K562 (cell line): ENCODE results near the gene OXSM. TPM values are rescaled to one million over a fixed set of nuclear protein-coding genes. Genes with fewer than 3 reads are reported as not detected.

Experiments used
- CREBBP ChIP-seq: IDR thresholded peaks from one replicate; pipeline ENCODE4 v1.6.1; 2012; ENCODE audit warnings: low read depth, mild to moderate bottlenecking, control low read depth, inconsistent platforms, low read length
- DIDO1 ChIP-seq: fragments of 450-650 bp; IDR thresholded peaks from 2 replicates; pipeline ENCODE4 v1.6.1; 2016; ENCODE audit warnings: low read depth, missing biosample characterization, missing genetic modification characterization
- GATA2 ChIP-seq: sonication (generic); formaldehyde crosslinking; IDR thresholded peaks from 2 replicates; pipeline ENCODE4 v1.4.0; 2020; ENCODE audit warnings: mild to moderate bottlenecking, missing genetic modification reagents
- HDGF ChIP-seq: fragments of 450-650 bp; IDR thresholded peaks from 2 replicates; pipeline ENCODE4 v1.6.1; 2016
- MTF1 ChIP-seq: fragments of 250-450 bp; sonication (Bioruptor Pico); IDR thresholded peaks from 2 replicates; pipeline ENCODE4 v1.9.0; 2021; ENCODE audit warnings: moderate library complexity, mild to moderate bottlenecking, inconsistent platforms, borderline replicate concordance
- NUFIP1 ChIP-seq: fragments of 450-650 bp; IDR thresholded peaks from 2 replicates; pipeline ENCODE4 v1.6.1; 2018; ENCODE audit not compliant: partially characterized antibody
- POLR2G ChIP-seq: fragments of 200-400 bp; formaldehyde crosslinking; IDR thresholded peaks from 2 replicates; pipeline ENCODE4 v1.6.1; 2017; ENCODE audit warnings: low read depth, mild to moderate bottlenecking, antibody characterized with exemption, low read length, moderate library complexity
- TEAD1 ChIP-seq, 2 experiments: fragments of 450-650 bp in 1 of 2; sonication (generic) in 1 of 2; formaldehyde crosslinking; IDR thresholded peaks; 2 replicates each; pipeline versions ENCODE4 v1.4.0 to v1.8.0; 2020 to 2022; ENCODE audit warnings: mild to moderate bottlenecking in 2 of 2, missing genetic modification reagents in 1 of 2
- ZC3H11A ChIP-seq: IDR thresholded peaks from 2 replicates; pipeline ENCODE4 v1.6.1; 2012; ENCODE audit warnings: low read depth, low read length, improper control_type of control experiment
- ZFP30 ChIP-seq: fragments of 250-450 bp; sonication (Bioruptor Pico); IDR thresholded peaks from 2 replicates; pipeline ENCODE4 v1.8.0; 2022; ENCODE audit warnings: moderate library complexity, mild to moderate bottlenecking, inconsistent platforms, borderline replicate concordance
- ZNF311 ChIP-seq: fragments of 250-450 bp; sonication (Bioruptor Pico); IDR thresholded peaks from 2 replicates; pipeline ENCODE4 v1.4.0; 2020; ENCODE audit warnings: mild to moderate bottlenecking, moderate library complexity
- ZNF518B ChIP-seq: fragments of 250-450 bp; sonication (Bioruptor Pico); IDR thresholded peaks from 2 replicates; pipeline ENCODE4 v1.5.0; 2021; ENCODE audit warnings: mild to moderate bottlenecking, moderate library complexity
- polyA plus RNA-seq, 8 experiments: library from polyadenylated mRNA; depleted of rRNA in 4 of 8; stranded (reverse) in 5 of 8; unstranded in 3 of 8; fragments of >200 nt; fragmentation: Nextera tagmentation in 2 of 8; fragmentation: Illumina TruSeq in 1 of 8; extraction: Ambion mirVana in 2 of 8; extraction: Trizol in 1 of 8; gene quantifications; 2 replicates each; pipeline versions ENCODE4 v1.2.1 to v1.2.3, GENCODE V29; 2011 to 2014; ENCODE audit warnings: inconsistent platforms in 1 of 8, missing spikeins in 1 of 8
- total RNA-seq, 7 experiments: library from RNA; depleted of rRNA in 6 of 7; stranded (reverse); fragments of >200 nt in 6 of 7; fragmentation: Illumina TruSeq in 2 of 7; extraction: Trizol in 2 of 7; gene quantifications; 2 replicates each; pipeline versions ENCODE4 v1.2.1 to v1.2.3, GENCODE V29; 2011 to 2021; ENCODE audit warnings: low replicate concordance in 1 of 7
- TF ChIP-seq, protein P1 (sequence below): sonication (generic); formaldehyde crosslinking; IDR thresholded peaks from 2 replicates; pipeline ENCODE4 v1.5.0; 2020; ENCODE audit warnings: missing genetic modification reagents

Gene OXSM
- total and polyA plus RNA-seq, 9 of the 15 experiments (the other 6 are each of a cell fraction or from before 2014, with no cell fraction given): 24.0 to 107 (median 34.0) TPM

- TF ChIP-seq, protein P1, sequence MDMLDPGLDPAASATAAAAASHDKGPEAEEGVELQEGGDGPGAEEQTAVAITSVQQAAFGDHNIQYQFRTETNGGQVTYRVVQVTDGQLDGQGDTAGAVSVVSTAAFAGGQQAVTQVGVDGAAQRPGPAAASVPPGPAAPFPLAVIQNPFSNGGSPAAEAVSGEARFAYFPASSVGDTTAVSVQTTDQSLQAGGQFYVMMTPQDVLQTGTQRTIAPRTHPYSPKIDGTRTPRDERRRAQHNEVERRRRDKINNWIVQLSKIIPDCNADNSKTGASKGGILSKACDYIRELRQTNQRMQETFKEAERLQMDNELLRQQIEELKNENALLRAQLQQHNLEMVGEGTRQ (CRISPR knock-in tag): no peak
- no peak for TF ChIP-seq DIDO1 (tag)
- no peak for TF ChIP-seq ZNF518B (CRISPR knock-in tag)
- TF ChIP-seq POLR2G: peak; percentile 93
- no peak for TF ChIP-seq NUFIP1
- no peak for TF ChIP-seq GATA2 (CRISPR knock-in tag)
- TF ChIP-seq TEAD1 (CRISPR knock-in tag; IDR thresholded peaks at IDR 0.05): peak in 1 of 2 experiments; percentile 85; a peak in 2 of 4 replicates
- TF ChIP-seq ZNF311 (CRISPR knock-in tag): 0 out of 2 replicates have a peak, but pooled peaks have one; percentile 48
- TF ChIP-seq MTF1: no peak
- no peak for TF ChIP-seq ZFP30 (CRISPR knock-in tag)
- TF ChIP-seq ZC3H11A: no peak
- TF ChIP-seq HDGF: no peak
- no peak for TF ChIP-seq CREBBP
These were observed at the start of gene OXSM (continued) for GRCh38 chr3:25789596-25790556.
